ENCODE data around the gene WDR6.
"Not testable (repeated sequence)": the region's sequence is repeated elsewhere in the genome, so short reads cannot be mapped to it uniquely, and the experiment has no call there.

The WDR6 gene

GRCh38 chr3:48993834-48994233 lies 13.4 kb upstream of the WDR6 start:
- DNase-seq, result peak; percentile 35 to 43

DNA sequence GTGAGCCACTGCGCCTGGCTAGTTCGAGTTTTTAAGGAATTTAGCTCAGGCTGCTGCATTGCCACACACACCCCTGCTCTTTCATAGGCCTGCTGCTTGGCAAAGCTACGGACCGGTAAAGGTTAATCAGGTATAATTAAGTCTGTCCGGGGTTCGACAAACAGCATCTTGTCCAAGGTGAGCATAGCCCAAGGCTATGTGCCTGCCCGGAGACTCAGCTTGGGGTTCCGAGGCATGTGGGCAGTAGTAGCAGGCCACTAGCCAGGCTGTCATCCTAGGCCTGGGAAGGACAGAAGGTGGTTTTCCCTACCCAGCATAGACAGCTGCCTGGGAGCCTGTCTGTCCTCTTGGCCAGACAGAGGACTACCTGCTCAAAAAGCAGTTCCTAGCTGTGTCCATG lies 10.6 kb upstream of the WDR6 start:
- no peak for DNase-seq

GRCh38 chr3:48997102-48997635 lies 10.0 kb upstream of the WDR6 start:
- DNase-seq, result no peak

- no peak for DNase-seq
These were observed 9.2 kb upstream of the WDR6 start for GRCh38 chr3:48997714-48998637.

- no peak for DNase-seq
These were observed 7.9 kb upstream of the WDR6 start for GRCh38 chr3:48999085-48999858.

- no peak for DNase-seq
These were observed 6.0 kb upstream of the WDR6 start for GRCh38 chr3:49001155-49001554.

DNA sequence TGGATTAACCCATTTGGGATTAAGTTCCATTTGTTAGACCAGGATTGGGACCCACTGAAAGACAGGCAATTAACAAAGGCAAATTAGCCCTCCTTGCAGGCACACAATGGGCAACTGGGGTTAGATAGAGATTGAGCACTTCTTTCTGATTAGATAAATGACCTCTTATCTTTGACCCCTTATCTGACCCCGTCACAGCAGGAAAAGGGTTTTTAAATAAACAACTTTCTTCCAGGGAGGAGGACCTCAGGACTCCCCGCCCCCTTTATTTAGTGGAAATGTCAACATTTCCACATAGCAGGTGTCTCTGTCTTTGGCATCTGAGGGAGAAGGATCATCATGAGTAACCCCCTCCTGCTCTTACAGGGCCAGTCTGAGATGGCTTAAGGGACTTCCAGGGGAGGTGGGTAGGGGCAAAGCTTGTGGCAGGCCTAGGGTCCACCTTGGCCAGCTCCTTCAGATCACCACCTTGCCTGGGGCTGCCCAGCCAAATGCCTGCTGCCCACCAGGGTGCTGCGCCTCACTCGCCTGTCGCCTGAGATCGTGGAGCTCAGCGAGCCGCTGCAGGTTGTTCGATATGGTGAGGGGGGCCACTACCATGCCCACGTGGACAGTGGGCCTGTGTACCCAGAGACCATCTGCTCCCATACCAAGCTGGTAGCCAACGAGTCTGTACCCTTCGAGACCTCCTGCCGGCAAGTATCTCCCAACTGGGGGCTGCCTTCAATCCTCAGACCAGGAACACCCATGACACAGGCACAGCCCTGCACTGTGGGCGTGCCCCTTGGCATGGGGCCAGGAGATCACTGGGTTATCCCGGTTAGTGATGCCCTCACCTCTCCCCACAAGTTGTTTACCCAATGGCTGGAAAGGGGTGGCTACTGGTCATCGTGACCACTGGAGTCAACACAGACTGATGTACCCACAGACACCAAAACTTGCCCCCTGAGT lies 2.6 kb upstream of the WDR6 start:
- DNase-seq, result no peak

DNA sequence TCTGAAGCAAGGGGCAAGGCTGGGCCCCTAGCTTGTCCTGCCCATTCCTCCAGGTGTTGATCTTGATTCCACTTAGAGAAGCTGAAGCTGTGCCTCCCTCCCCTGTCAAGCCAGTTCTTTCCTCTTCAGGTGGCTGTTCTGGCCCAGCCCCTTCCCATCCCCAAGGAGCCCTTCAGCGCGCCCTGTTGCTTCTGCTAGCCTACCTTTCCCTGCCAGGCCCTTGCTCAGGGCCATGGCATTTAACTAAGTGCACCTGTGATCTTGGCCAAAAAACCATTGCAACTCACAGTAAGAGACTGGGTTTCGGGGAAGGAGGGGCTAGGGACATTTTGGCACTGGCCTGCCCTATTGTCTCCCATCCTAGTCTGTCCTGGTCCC lies 1.9 kb upstream of the WDR6 start:
- no peak for DNase-seq

DNA sequence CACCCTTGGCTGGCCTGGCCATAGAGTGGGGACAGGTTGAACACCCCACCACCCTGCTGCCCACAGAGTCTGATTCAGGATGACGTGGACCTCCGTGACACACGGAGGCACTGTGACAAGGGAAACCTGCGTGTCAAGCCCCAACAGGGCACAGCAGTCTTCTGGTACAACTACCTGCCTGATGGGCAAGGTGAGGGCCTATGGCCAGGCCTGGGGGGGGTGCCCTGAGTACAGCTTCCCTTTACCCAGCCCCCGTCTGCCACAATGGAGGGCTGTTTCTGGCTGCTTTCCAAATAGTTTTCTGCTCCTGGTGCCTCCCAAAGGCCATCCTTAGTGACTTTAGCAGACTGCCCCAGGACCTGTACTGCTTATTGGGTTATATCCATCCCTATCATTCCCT lies 1.2 kb upstream of the WDR6 start:
- DNase-seq, result no peak

- no peak for DNase-seq
These were observed 653 bp upstream of the WDR6 start for GRCh38 chr3:49006408-49007067.

- peak; percentile 72 to 78 for DNase-seq
These were observed 759 bp downstream of the WDR6 start for GRCh38 chr3:49007771-49008528.

- not testable (repeated sequence) for DNase-seq
These were observed 1.4 kb downstream of the WDR6 start for GRCh38 chr3:49008627-49009026.

- no peak for DNase-seq
These were observed 2.2 kb downstream of the WDR6 start for GRCh38 chr3:49009396-49009795.

GRCh38 chr3:49012441-49013017 lies 5.3 kb downstream of the WDR6 start:
- no peak for DNase-seq

- DNase-seq, result no peak
These were observed 6.0 kb downstream of the WDR6 start for GRCh38 chr3:49013113-49013737.

- peak; percentile 38 to 45 for DNase-seq
These were observed 6.8 kb downstream of the WDR6 start for GRCh38 chr3:49013738-49014660.

DNA sequence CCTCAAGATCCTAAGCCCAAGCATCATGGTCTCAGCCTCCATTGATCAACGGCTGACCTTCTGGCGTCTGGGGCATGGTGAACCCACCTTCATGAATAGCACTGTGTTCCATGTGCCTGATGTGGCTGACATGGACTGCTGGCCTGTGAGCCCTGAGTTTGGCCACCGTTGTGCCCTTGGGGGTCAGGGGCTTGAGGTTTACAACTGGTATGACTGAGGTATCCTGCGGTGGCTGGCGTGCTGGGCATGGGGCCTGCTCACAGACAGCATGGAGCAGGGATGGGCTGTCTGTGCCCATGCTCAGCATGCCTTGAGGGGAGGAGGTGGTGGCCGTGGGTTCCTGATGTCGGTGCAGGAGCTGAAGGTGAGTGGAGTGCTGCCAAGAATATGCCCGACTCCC lies 7.9 kb downstream of the WDR6 start:
- no peak for DNase-seq

GRCh38 chr3:49015765-49016164 lies 8.6 kb downstream of the WDR6 start:
- DNase-seq, result no peak
